Lung microvascular endothelial cell (primary cell): Measurements from ENCODE around the gene LEKR1. TPM values are rescaled to one million over a fixed set of nuclear protein-coding genes. Genes with fewer than 3 reads are reported as not detected.

Experiments used
- DNase-seq, 2 donors: peaks; one replicate each; pipeline versions ENCODE4 v3.0.0 to v3.0.0-alpha.2; 2010; ENCODE audit warnings: low read depth in 2 of 2
- total RNA-seq: library from RNA; depleted of rRNA; stranded (reverse); fragments of >200 nt; gene quantifications from 2 replicates; pipeline ENCODE4 v1.2.1, GENCODE V29; 2014

Gene LEKR1
- total RNA-seq, 1 donor from 2014 or later, result 0.60 TPM

GRCh38 chr3:157058392-157059071, 232.4 kb downstream of the LEKR1 start:
- no peak for DNase-seq

- no peak for DNase-seq
Observed at GRCh38 chr3:157059181-157059580, 233.0 kb downstream of the LEKR1 start.

- no peak for DNase-seq
Observed at GRCh38 chr3:157059661-157060060, 233.5 kb downstream of the LEKR1 start.

- no peak for DNase-seq
Observed at GRCh38 chr3:157061265-157061664, 235.1 kb downstream of the LEKR1 start.

- no peak for DNase-seq
Observed at GRCh38 chr3:157063469-157063868, 237.3 kb downstream of the LEKR1 start.

- no peak for DNase-seq
Observed at GRCh38 chr3:157063926-157064325, 237.8 kb downstream of the LEKR1 start.

GRCh38 chr3:157064402-157064801, 238.2 kb downstream of the LEKR1 start:
- no peak for DNase-seq

- no peak for DNase-seq
Observed at GRCh38 chr3:157065201-157065600, 239.0 kb downstream of the LEKR1 start.

- peak in 1 of 2 donors; percentile 12 for DNase-seq
Observed at GRCh38 chr3:157066335-157067098, 240.4 kb downstream of the LEKR1 start.

GRCh38 chr3:157067114-157067513, 241.0 kb downstream of the LEKR1 start:
- no peak for DNase-seq

GRCh38 chr3:157069406-157069805, 243.3 kb downstream of the LEKR1 start:
- DNase-seq, result no peak

GRCh38 chr3:157069846-157070677, 243.9 kb downstream of the LEKR1 start:
- no peak for DNase-seq

GRCh38 chr3:157070678-157070999, 244.5 kb downstream of the LEKR1 start:
- DNase-seq, result peak in 1 of 2 donors; percentile 43

- DNase-seq, result no peak
Observed at GRCh38 chr3:157071744-157072525, 245.8 kb downstream of the LEKR1 start.

GRCh38 chr3:157073810-157074209, 247.7 kb downstream of the LEKR1 start:
- DNase-seq, result peak in 1 of 2 donors; percentile 37

GRCh38 chr3:157074490-157074889, 248.3 kb downstream of the LEKR1 start:
- no peak for DNase-seq

GRCh38 chr3:157074981-157075380, 248.8 kb downstream of the LEKR1 start:
- no peak for DNase-seq

GRCh38 chr3:157075693-157076420, 249.7 kb downstream of the LEKR1 start:
- DNase-seq, result no peak

GRCh38 chr3:157077565-157077991, 251.4 kb downstream of the LEKR1 start:
- DNase-seq, result no peak

- DNase-seq, result no peak
Observed at GRCh38 chr3:157078131-157078810, 252.1 kb downstream of the LEKR1 start.
